ENCODE results near the gene CHRDL2.

The CHRDL2 gene

GRCh38 chr11:74731301-74732094, at the start of gene CHRDL2:
Gene CHRDL2, minus strand, starts transcription at chr11:74731426. Its CDS starts 538 bp downstream, at chr11:74730888.
- H3K9me3 ChIP-seq (ENCODE audit: severe bottlenecking): peaks cover 2% of the 10 kb centered on the region
- no peak for TF ChIP-seq CTCF (IDR thresholded peaks at IDR 0.05; ENCODE audit: low read depth, low read length)
- H3K27me3 ChIP-seq (ENCODE audit: insufficient read depth, low read depth, severe bottlenecking): peaks cover 62% of the 10 kb centered on the region
- peak within 1 kb of the TSS; percentile 29 for H3K4me3 ChIP-seq (ENCODE audit: low read depth, low read length)
- no peak for DNase-seq
- H3K27ac ChIP-seq: no peak within 1 kb of the TSS
- no peaks in the 10 kb centered on the region for H3K36me3 ChIP-seq

GRCh38 chr11:74780248-74781005, 49.2 kb upstream of the CHRDL2 start:
- no peaks in the 10 kb centered on the region for H3K27me3 ChIP-seq (ENCODE audit: insufficient read depth, low read depth, severe bottlenecking)
- H3K27ac ChIP-seq: no peak overlapping the region
- no peak overlapping the region for H3K4me3 ChIP-seq (ENCODE audit: low read depth, low read length)
- H3K36me3 ChIP-seq: peaks cover 5% of the 10 kb centered on the region; the same call in 1 of the 2 replicates
- no peak for TF ChIP-seq CTCF (IDR thresholded peaks at IDR 0.05; ENCODE audit: low read depth, low read length)
- no peak for DNase-seq
- H3K9me3 ChIP-seq (ENCODE audit: severe bottlenecking): no peaks in the 10 kb centered on the region

GRCh38 chr11:74778581-74778980, 47.4 kb upstream of the CHRDL2 start:
- no peak for DNase-seq
- Histone ChIP-seq H3K27ac (no peak overlapping the region), H3K4me3 (ENCODE audit: low read depth, low read length) (no peak overlapping the region), H3K9me3 (ENCODE audit: severe bottlenecking) (no peaks in the 10 kb centered on the region), H3K36me3 (peaks cover 5% of the 10 kb centered on the region; the same call in 1 of the 2 replicates), H3K27me3 (ENCODE audit: insufficient read depth, low read depth, severe bottlenecking) (no peaks in the 10 kb centered on the region)
- TF ChIP-seq CTCF (IDR thresholded peaks at IDR 0.05; ENCODE audit: low read depth, low read length): no peak

- no peak for TF ChIP-seq CTCF (IDR thresholded peaks at IDR 0.05; ENCODE audit: low read depth, low read length)
- no peak overlapping the region for H3K27ac ChIP-seq
- no peaks in the 10 kb centered on the region for H3K27me3 ChIP-seq (ENCODE audit: insufficient read depth, low read depth, severe bottlenecking)
- no peak overlapping the region for H3K4me3 ChIP-seq (ENCODE audit: low read depth, low read length)
- peak; percentile 28 for DNase-seq
- H3K36me3 ChIP-seq: peaks cover 5% of the 10 kb centered on the region; the same call in 1 of the 2 replicates
- H3K9me3 ChIP-seq (ENCODE audit: severe bottlenecking): no peaks in the 10 kb centered on the region
These were observed 46.7 kb upstream of the CHRDL2 start for GRCh38 chr11:74777877-74778276.

- no peak overlapping the region for H3K27ac ChIP-seq
- no peaks in the 10 kb centered on the region for H3K9me3 ChIP-seq (ENCODE audit: severe bottlenecking)
- DNase-seq: no peak
- no peaks in the 10 kb centered on the region for H3K27me3 ChIP-seq (ENCODE audit: insufficient read depth, low read depth, severe bottlenecking)
- no peak for TF ChIP-seq CTCF (IDR thresholded peaks at IDR 0.05; ENCODE audit: low read depth, low read length)
- H3K36me3 ChIP-seq: peaks cover 5% of the 10 kb centered on the region; the same call in 1 of the 2 replicates
- no peak overlapping the region for H3K4me3 ChIP-seq (ENCODE audit: low read depth, low read length)
These were observed 45.8 kb upstream of the CHRDL2 start for GRCh38 chr11:74777038-74777437.
